GM12878 (cell line): Measurements from ENCODE around the gene DNHD1.

ENCODE experiments used
- CBFB ChIP-seq: IDR thresholded peaks from 2 replicates; pipeline ENCODE4 v1.6.1; 2016; ENCODE audit warnings: antibody characterized with exemption, low read depth
- POLR2A ChIP-seq: IDR thresholded peaks from 2 replicates; pipeline ENCODE4 v1.6.1; 2011; ENCODE audit warnings: low read depth, mild to moderate bottlenecking, low read length
- POLR2AphosphoS5 ChIP-seq: IDR thresholded peaks from 2 replicates; pipeline ENCODE4 v1.6.1; 2011; ENCODE audit warnings: mild to moderate bottlenecking, low read length, inconsistent platforms
- TF ChIP-seq, protein P1 (sequence below): fragments of 450-650 bp; formaldehyde crosslinking; IDR thresholded peaks from 2 replicates; pipeline ENCODE4 v1.4.0; 2020; ENCODE audit warnings: mild to moderate bottlenecking, moderate library complexity
- TF ChIP-seq, protein P2 (sequence below), 3 experiments: IDR thresholded peaks in 2 of 3; conservative IDR thresholded peaks in 1 of 3; 2 replicates each; pipeline ENCODE4 v1.5.1; 2011; ENCODE audit warnings: low read depth in 3 of 3, low read length in 3 of 3, mild to moderate bottlenecking in 3 of 3, control low read depth in 2 of 3, moderate library complexity in 2 of 3, inconsistent platforms in 1 of 3, mixed read lengths in 1 of 3; ENCODE audit not compliant: control insufficient read depth in 2 of 3, insufficient read depth in 1 of 3; ENCODE audit errors: extremely low read depth in 1 of 3

DNA sequence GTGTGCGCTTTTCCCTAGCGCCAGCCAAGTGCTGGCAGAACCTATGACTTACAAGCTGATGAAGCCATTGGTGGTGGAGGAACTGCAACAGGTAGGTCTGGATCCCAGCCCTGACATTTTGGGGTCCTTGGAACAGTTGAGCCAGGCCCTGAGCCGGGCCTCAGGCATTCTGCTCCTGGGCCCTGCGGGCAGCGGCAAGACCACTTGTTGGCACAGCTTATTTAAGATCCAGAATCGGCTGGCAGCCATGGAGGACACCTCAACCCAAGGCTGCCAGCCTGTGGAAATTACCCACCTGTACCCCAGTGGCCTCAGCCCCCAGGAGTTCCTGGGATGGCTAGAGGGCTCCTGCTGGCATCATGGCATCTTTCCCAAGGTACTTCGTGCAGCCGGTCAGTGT is 49.7 kb downstream of the DNHD1 start:
- TF ChIP-seq, protein P1, sequence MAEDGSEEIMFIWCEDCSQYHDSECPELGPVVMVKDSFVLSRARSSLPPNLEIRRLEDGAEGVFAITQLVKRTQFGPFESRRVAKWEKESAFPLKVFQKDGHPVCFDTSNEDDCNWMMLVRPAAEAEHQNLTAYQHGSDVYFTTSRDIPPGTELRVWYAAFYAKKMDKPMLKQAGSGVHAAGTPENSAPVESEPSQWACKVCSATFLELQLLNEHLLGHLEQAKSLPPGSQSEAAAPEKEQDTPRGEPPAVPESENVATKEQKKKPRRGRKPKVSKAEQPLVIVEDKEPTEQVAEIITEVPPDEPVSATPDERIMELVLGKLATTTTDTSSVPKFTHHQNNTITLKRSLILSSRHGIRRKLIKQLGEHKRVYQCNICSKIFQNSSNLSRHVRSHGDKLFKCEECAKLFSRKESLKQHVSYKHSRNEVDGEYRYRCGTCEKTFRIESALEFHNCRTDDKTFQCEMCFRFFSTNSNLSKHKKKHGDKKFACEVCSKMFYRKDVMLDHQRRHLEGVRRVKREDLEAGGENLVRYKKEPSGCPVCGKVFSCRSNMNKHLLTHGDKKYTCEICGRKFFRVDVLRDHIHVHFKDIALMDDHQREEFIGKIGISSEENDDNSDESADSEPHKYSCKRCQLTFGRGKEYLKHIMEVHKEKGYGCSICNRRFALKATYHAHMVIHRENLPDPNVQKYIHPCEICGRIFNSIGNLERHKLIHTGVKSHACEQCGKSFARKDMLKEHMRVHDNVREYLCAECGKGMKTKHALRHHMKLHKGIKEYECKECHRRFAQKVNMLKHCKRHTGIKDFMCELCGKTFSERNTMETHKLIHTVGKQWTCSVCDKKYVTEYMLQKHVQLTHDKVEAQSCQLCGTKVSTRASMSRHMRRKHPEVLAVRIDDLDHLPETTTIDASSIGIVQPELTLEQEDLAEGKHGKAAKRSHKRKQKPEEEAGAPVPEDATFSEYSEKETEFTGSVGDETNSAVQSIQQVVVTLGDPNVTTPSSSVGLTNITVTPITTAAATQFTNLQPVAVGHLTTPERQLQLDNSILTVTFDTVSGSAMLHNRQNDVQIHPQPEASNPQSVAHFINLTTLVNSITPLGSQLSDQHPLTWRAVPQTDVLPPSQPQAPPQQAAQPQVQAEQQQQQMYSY (CRISPR knock-in tag) = no peak
- TF ChIP-seq, protein P2, sequence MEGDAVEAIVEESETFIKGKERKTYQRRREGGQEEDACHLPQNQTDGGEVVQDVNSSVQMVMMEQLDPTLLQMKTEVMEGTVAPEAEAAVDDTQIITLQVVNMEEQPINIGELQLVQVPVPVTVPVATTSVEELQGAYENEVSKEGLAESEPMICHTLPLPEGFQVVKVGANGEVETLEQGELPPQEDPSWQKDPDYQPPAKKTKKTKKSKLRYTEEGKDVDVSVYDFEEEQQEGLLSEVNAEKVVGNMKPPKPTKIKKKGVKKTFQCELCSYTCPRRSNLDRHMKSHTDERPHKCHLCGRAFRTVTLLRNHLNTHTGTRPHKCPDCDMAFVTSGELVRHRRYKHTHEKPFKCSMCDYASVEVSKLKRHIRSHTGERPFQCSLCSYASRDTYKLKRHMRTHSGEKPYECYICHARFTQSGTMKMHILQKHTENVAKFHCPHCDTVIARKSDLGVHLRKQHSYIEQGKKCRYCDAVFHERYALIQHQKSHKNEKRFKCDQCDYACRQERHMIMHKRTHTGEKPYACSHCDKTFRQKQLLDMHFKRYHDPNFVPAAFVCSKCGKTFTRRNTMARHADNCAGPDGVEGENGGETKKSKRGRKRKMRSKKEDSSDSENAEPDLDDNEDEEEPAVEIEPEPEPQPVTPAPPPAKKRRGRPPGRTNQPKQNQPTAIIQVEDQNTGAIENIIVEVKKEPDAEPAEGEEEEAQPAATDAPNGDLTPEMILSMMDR (IDR thresholded peaks at IDR 0.05 in 2 of 3, conservative IDR thresholded peaks at IDR 0.05 in 1 of 3; ENCODE audit: control insufficient read depth in 2 of 3, extremely low read depth in 1 of 3, insufficient read depth in 1 of 3, low read depth in 3 of 3, low read length in 3 of 3) = no peak
- TF ChIP-seq CBFB (no peak), POLR2AphosphoS5 (no peak), POLR2A (no peak)
